HepG2 (cell line): ENCODE results near the gene SOWAHA. TPM values are rescaled to one million over a fixed set of nuclear protein-coding genes. Genes with fewer than 3 reads are reported as not detected.

Experiments used
- EEA1 ChIP-seq: sonication (generic); formaldehyde crosslinking; IDR thresholded peaks from 2 replicates; pipeline ENCODE4 v1.5.1; 2020; ENCODE audit warnings: mild to moderate bottlenecking, missing genetic modification reagents, borderline replicate concordance
- ETV5 ChIP-seq: IDR thresholded peaks from 2 replicates; pipeline ENCODE4 v1.6.1; 2018; ENCODE audit warnings: missing biosample characterization, missing genetic modification reagents, inconsistent platforms, borderline replicate concordance
- MYC ChIP-seq: sonication (generic); formaldehyde crosslinking; IDR thresholded peaks from 2 replicates; pipeline ENCODE4 v1.9.0; 2021; ENCODE audit warnings: missing genetic modification reagents, borderline replicate concordance
- PAF1 ChIP-seq: IDR thresholded peaks from 2 replicates; pipeline ENCODE4 v1.6.1; 2016; ENCODE audit warnings: missing genetic modification reagents, missing compliant biosample characterization
- RAD21 ChIP-seq: fragments of 450-650 bp; formaldehyde crosslinking; IDR thresholded peaks from 2 replicates; pipeline ENCODE4 v1.5.0; 2020; ENCODE audit warnings: mild to moderate bottlenecking
- SMC3 ChIP-seq: IDR thresholded peaks from 2 replicates; pipeline ENCODE4 v1.6.1; 2011; ENCODE audit warnings: low read length, improper control_type of control experiment
- ZNF33B ChIP-seq: sonication (generic); formaldehyde crosslinking; IDR thresholded peaks from 2 replicates; pipeline ENCODE4 v1.5.1; 2020; ENCODE audit warnings: mild to moderate bottlenecking, missing genetic modification reagents
- ZNF562 ChIP-seq: sonication (generic); formaldehyde crosslinking; IDR thresholded peaks from 2 replicates; pipeline ENCODE4 v1.8.0; 2022; ENCODE audit warnings: missing genetic modification reagents, borderline replicate concordance
- ZNF616 ChIP-seq: sonication (generic); formaldehyde crosslinking; IDR thresholded peaks from 2 replicates; pipeline ENCODE4 v1.5.0; 2020; ENCODE audit warnings: low read depth, mild to moderate bottlenecking, missing genetic modification reagents
- ZNF761 ChIP-seq: sonication (generic); formaldehyde crosslinking; conservative IDR thresholded peaks from 2 replicates; pipeline ENCODE4 v1.4.0; 2020; ENCODE audit warnings: mild to moderate bottlenecking, missing genetic modification reagents
- polyA plus RNA-seq, 8 experiments: library from polyadenylated mRNA; depleted of rRNA in 3 of 8; stranded (reverse) in 7 of 8; unstranded in 1 of 8; fragments of >200 nt; fragmentation: Illumina TruSeq in 4 of 8; extraction: Trizol in 4 of 8; gene quantifications; 2 replicates each; pipeline versions ENCODE4 v1.2.1 to v1.2.3, GENCODE V29; 2011 to 2016; ENCODE audit warnings: low read depth in 4 of 8, missing spikeins in 1 of 8, mixed read lengths in 1 of 8; ENCODE audit not compliant: insufficient read depth in 1 of 8
- total RNA-seq, 5 experiments: library from RNA; depleted of rRNA; stranded (reverse); fragments of >200 nt; fragmentation: Illumina TruSeq; extraction: Trizol; gene quantifications; 2 replicates each; pipeline ENCODE4 v1.2.3, GENCODE V29; 2016; ENCODE audit warnings: low read depth in 1 of 5
- TF ChIP-seq, protein P1 (sequence below): sonication (generic); formaldehyde crosslinking; conservative IDR thresholded peaks from 2 replicates; pipeline ENCODE4 v1.8.0; 2022; ENCODE audit warnings: low read depth, missing genetic modification reagents
- TF ChIP-seq, protein P2 (sequence below): sonication (generic); formaldehyde crosslinking; IDR thresholded peaks from 2 replicates; pipeline ENCODE4 v1.8.0; 2022; ENCODE audit warnings: mild to moderate bottlenecking, missing genetic modification reagents, moderate library complexity
- TF ChIP-seq, protein P3 (sequence below): sonication (generic); formaldehyde crosslinking; IDR thresholded peaks from 2 replicates; pipeline ENCODE4 v1.5.1; 2020; ENCODE audit warnings: mild to moderate bottlenecking, missing genetic modification reagents, borderline replicate concordance
- TF ChIP-seq, protein P4 (sequence below): sonication (generic); formaldehyde crosslinking; IDR thresholded peaks from 2 replicates; pipeline ENCODE4 v1.5.1; 2020; ENCODE audit warnings: missing genetic modification reagents, mild to moderate bottlenecking, borderline replicate concordance
- TF ChIP-seq, protein P5 (sequence below): sonication (generic); formaldehyde crosslinking; IDR thresholded peaks from 2 replicates; pipeline ENCODE4 v1.5.1; 2020; ENCODE audit warnings: mild to moderate bottlenecking, missing genetic modification reagents

The SOWAHA gene
- total and polyA plus RNA-seq, 2 of the 13 experiments (the other 11 are each of a cell fraction or from before 2014, with no cell fraction given) = 0.95 to 1.9 TPM

DNA sequence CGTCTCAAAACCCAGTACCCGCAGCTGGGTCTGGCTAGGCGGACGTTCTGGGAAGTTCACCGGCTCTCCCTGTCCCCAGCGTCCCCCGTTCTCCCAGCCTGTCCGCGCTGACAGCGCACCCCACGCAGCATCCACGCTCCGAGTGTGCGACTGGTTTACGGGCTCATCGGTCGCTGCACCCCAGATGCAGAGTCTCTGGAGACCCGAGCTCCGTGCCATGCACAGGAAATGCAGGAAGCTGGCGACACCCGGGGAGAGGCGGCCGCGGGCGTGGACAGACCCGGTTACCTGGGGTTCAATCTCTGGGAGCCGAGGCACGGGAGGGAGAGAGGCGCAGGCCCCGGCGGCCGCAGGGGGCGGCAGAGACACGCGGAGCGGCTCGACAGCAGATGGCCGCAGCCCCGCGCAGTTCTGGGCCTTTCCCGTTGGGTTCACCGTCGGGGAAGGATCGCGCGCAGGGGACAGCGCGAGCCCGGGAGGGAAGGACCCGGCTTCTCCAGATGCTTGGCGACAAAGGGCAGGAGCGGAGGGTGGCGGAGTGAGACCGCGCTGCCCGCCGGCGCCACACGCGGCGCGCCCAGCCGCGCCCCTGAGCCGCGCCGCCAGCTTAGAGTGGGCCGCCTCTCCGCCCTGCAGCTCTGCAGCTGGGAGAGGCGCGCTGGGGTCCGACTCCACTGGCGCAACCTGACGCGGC lies 16.8 kb downstream of the SOWAHA start (continued):
- TF ChIP-seq, protein P1, sequence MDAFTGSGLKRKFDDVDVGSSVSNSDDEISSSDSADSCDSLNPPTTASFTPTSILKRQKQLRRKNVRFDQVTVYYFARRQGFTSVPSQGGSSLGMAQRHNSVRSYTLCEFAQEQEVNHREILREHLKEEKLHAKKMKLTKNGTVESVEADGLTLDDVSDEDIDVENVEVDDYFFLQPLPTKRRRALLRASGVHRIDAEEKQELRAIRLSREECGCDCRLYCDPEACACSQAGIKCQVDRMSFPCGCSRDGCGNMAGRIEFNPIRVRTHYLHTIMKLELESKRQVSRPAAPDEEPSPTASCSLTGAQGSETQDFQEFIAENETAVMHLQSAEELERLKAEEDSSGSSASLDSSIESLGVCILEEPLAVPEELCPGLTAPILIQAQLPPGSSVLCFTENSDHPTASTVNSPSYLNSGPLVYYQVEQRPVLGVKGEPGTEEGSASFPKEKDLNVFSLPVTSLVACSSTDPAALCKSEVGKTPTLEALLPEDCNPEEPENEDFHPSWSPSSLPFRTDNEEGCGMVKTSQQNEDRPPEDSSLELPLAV (CRISPR knock-in tag) = no peak
- no peak for TF ChIP-seq ETV5 (CRISPR knock-in tag)
- no peak for TF ChIP-seq ZNF616 (CRISPR knock-in tag)
- TF ChIP-seq, protein P2, sequence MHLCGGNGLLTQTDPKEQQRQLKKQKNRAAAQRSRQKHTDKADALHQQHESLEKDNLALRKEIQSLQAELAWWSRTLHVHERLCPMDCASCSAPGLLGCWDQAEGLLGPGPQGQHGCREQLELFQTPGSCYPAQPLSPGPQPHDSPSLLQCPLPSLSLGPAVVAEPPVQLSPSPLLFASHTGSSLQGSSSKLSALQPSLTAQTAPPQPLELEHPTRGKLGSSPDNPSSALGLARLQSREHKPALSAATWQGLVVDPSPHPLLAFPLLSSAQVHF = peak; percentile 16; the same call in 1 of the 2 replicates
- TF ChIP-seq, protein P3, sequence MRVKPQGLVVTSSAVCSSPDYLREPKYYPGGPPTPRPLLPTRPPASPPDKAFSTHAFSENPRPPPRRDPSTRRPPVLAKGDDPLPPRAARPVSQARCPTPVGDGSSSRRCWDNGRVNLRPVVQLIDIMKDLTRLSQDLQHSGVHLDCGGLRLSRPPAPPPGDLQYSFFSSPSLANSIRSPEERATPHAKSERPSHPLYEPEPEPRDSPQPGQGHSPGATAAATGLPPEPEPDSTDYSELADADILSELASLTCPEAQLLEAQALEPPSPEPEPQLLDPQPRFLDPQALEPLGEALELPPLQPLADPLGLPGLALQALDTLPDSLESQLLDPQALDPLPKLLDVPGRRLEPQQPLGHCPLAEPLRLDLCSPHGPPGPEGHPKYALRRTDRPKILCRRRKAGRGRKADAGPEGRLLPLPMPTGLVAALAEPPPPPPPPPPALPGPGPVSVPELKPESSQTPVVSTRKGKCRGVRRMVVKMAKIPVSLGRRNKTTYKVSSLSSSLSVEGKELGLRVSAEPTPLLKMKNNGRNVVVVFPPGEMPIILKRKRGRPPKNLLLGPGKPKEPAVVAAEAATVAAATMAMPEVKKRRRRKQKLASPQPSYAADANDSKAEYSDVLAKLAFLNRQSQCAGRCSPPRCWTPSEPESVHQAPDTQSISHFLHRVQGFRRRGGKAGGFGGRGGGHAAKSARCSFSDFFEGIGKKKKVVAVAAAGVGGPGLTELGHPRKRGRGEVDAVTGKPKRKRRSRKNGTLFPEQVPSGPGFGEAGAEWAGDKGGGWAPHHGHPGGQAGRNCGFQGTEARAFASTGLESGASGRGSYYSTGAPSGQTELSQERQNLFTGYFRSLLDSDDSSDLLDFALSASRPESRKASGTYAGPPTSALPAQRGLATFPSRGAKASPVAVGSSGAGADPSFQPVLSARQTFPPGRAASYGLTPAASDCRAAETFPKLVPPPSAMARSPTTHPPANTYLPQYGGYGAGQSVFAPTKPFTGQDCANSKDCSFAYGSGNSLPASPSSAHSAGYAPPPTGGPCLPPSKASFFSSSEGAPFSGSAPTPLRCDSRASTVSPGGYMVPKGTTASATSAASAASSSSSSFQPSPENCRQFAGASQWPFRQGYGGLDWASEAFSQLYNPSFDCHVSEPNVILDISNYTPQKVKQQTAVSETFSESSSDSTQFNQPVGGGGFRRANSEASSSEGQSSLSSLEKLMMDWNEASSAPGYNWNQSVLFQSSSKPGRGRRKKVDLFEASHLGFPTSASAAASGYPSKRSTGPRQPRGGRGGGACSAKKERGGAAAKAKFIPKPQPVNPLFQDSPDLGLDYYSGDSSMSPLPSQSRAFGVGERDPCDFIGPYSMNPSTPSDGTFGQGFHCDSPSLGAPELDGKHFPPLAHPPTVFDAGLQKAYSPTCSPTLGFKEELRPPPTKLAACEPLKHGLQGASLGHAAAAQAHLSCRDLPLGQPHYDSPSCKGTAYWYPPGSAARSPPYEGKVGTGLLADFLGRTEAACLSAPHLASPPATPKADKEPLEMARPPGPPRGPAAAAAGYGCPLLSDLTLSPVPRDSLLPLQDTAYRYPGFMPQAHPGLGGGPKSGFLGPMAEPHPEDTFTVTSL (CRISPR knock-in tag) = peak; percentile 30; the same call in 1 of the 2 replicates
- no peak for TF ChIP-seq EEA1
- TF ChIP-seq, protein P4, sequence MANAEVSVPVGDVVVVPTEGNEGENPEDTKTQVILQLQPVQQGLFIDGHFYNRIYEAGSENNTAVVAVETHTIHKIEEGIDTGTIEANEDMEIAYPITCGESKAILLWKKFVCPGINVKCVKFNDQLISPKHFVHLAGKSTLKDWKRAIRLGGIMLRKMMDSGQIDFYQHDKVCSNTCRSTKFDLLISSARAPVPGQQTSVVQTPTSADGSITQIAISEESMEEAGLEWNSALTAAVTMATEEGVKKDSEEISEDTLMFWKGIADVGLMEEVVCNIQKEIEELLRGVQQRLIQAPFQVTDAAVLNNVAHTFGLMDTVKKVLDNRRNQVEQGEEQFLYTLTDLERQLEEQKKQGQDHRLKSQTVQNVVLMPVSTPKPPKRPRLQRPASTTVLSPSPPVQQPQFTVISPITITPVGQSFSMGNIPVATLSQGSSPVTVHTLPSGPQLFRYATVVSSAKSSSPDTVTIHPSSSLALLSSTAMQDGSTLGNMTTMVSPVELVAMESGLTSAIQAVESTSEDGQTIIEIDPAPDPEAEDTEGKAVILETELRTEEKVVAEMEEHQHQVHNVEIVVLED (CRISPR knock-in tag) = no peak; the same call in 1 of the 2 replicates
- TF ChIP-seq PAF1 (CRISPR knock-in tag) = no peak
- TF ChIP-seq ZNF33B (CRISPR knock-in tag) = peak; percentile 87; the same call in 1 of the 2 replicates
- no peak for TF ChIP-seq ZNF562 (CRISPR knock-in tag)
- TF ChIP-seq MYC (CRISPR knock-in tag) = peak; percentile 82
- TF ChIP-seq, protein P5, sequence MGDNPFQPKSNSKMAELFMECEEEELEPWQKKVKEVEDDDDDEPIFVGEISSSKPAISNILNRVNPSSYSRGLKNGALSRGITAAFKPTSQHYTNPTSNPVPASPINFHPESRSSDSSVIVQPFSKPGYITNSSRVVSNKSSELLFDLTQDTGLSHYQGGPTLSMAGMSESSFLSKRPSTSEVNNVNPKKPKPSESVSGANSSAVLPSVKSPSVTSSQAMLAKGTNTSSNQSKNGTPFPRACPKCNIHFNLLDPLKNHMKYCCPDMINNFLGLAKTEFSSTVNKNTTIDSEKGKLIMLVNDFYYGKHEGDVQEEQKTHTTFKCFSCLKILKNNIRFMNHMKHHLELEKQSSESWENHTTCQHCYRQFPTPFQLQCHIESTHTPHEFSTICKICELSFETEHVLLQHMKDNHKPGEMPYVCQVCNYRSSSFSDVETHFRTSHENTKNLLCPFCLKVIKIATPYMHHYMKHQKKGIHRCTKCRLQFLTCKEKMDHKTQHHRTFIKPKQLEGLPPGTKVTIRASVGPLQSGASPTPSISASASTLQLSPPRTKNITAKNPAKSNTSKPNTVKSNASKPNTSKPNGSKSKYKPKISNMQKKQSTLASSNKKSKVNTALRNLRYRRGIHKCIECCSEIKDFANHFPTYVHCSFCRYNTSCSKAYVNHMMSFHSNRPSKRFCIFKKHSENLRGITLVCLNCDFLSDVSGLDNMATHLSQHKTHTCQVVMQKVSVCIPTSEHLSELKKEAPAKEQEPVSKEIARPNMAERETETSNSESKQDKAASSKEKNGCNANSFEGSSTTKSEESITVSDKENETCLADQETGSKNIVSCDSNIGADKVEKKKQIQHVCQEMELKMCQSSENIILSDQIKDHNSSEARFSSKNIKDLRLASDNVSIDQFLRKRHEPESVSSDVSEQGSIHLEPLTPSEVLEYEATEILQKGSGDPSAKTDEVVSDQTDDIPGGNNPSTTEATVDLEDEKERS = peak; percentile 29; the same call in 1 of the 2 replicates
- TF ChIP-seq RAD21 = peak; percentile 98
- no peak for TF ChIP-seq ZNF761
- TF ChIP-seq SMC3 = peak; percentile 27; the same call in 1 of the 2 replicates
